GM12892 (cell line): ENCODE data around the gene KRIT1.

ENCODE experiments used
- POLR2A ChIP-seq: IDR thresholded peaks from 2 replicates; pipeline ENCODE4 v1.6.1; 2011; ENCODE audit warnings: low read depth, low read length, control low read depth
- POLR2AphosphoS5 ChIP-seq: IDR thresholded peaks from 2 replicates; pipeline ENCODE4 v1.6.1; 2011; ENCODE audit warnings: low read depth, low read length, control low read depth
- TAF1 ChIP-seq: IDR thresholded peaks from 2 replicates; pipeline ENCODE4 v1.6.1; 2011; ENCODE audit warnings: low read depth, mild to moderate bottlenecking, control low read depth, low read length, borderline replicate concordance

GRCh38 chr7:92149736-92150239 is 95.9 kb downstream of the KRIT1 start:
- TF ChIP-seq POLR2A: no peak
- no peak for TF ChIP-seq TAF1
- no peak for TF ChIP-seq POLR2AphosphoS5
